Right cardiac atrium (tissue), 5 donors: ENCODE results near the gene SERPINB7. TPM values are rescaled to one million over a fixed set of nuclear protein-coding genes. Genes with fewer than 3 reads are reported as not detected.

Experiments
- ATAC-seq, 2 donors: fragments of 200-7000 bp; cut with Tn5 transposase; one replicate each; pipeline versions ENCODE4 v1.8.0 to v1.9.1; 2020; ENCODE audit warnings: moderate library complexity in 2 of 2, mild to moderate bottlenecking in 1 of 2
- DNase-seq, 3 donors: peaks; one replicate each; pipeline ENCODE4 v3.0.0-alpha.2; 2020
- H3K27ac ChIP-seq: one replicate; pipeline ENCODE4 v1.5.1; 2013; ENCODE audit warnings: mild to moderate bottlenecking, low read length, control low read depth, moderate library complexity
- H3K27me3 ChIP-seq: one replicate; pipeline ENCODE4 v1.6.1; 2013; ENCODE audit not compliant: control insufficient read depth, insufficient read depth
- H3K4me1 ChIP-seq: one replicate; pipeline ENCODE4 v1.6.1; 2013; ENCODE audit warnings: low read length; ENCODE audit not compliant: control insufficient read depth, insufficient read depth
- H3K4me3 ChIP-seq: one replicate; pipeline ENCODE4 v1.5.1; 2013; ENCODE audit warnings: low read length, control low read depth
- H3K9me3 ChIP-seq: one replicate; pipeline ENCODE4 v1.6.1; 2013; ENCODE audit warnings: low read length; ENCODE audit not compliant: control insufficient read depth
- WGBS: extraction: QIAGEN DNeasy Blood & Tissue Kit; methylation state at CpG from one replicate; pipeline ENCODE4 v1.1.7; 2013; 5-methylcytosine and 5-hydroxymethylcytosine counted together
- intact Hi-C, 4 donors: fragments of 100-400 bp; cut with DNase I; formaldehyde crosslinking; loops; one replicate each; pipeline versions ENCODE4 v1.11.0 to v1.14.0; 2022 to 2023
- polyA plus RNA-seq: library from polyadenylated mRNA; stranded (reverse); fragments of 200-250 nt; gene quantifications from one replicate; pipeline ENCODE4 v1.2.3, GENCODE V29; 2013
- total RNA-seq, 4 donors: library from RNA; stranded (reverse); fragmentation: NEBNext Ultra II Directional; extraction: Animal tissue kit (Norgen Biotek cat#: 25700); gene quantifications; one replicate each; pipeline ENCODE4 v1.2.1, GENCODE V29; 2021
- donor health status: healthy with polysubstance abuse.
- donor health status: DM: no; HTN: yes; CAD: no.
- donor health status: DM: no; HTN: no; CAD: no.
- donor health status: DM: no; HTN: yes; CAD: no; lungs with severe emphysema.
- donor health status: DM: yes; HTN: yes; CAD: no.

SERPINB7 gene
- total and polyA plus RNA-seq, 5 donors, result not detected

- no peak for ATAC-seq
- H3K4me3 ChIP-seq, result no peak overlapping the region
- H3K4me1 ChIP-seq, result no peaks in the 10 kb centered on the region
- WGBS, result 79% methylated on average over 3 of the region's 3 CpGs
- H3K27ac ChIP-seq, result no peak overlapping the region
- H3K27me3 ChIP-seq, result no peaks in the 10 kb centered on the region
- H3K9me3 ChIP-seq, result no peaks in the 10 kb centered on the region
- DNase-seq, result no peak
- intact Hi-C loops, result no loop called here
These were observed 13.4 kb downstream of the SERPINB7 start for GRCh38 chr18:63788447-63789096.

- H3K4me3 ChIP-seq, result no peak overlapping the region
- ATAC-seq (no peak), DNase-seq (no peak)
- intact Hi-C loops, result no loop called here
- H3K9me3 ChIP-seq, result no peaks in the 10 kb centered on the region
- H3K27ac ChIP-seq, result no peak overlapping the region
- H3K4me1 ChIP-seq, result no peaks in the 10 kb centered on the region
- WGBS, result 93% methylated on average over 2 of the region's 2 CpGs
- no peaks in the 10 kb centered on the region for H3K27me3 ChIP-seq
These were observed 14.1 kb downstream of the SERPINB7 start for GRCh38 chr18:63789327-63789726.

GRCh38 chr18:63795606-63796005 lies 20.4 kb downstream of the SERPINB7 start:
- intact Hi-C loops, result no loop called here
- Histone ChIP-seq H3K27me3 (no peaks in the 10 kb centered on the region), H3K4me3 (no peak overlapping the region), H3K9me3 (no peaks in the 10 kb centered on the region), H3K4me1 (no peaks in the 10 kb centered on the region), H3K27ac (no peak overlapping the region)
- ATAC-seq (no peak), DNase-seq (no peak)
- 76% methylated on average over 4 of the region's 4 CpGs for WGBS

GRCh38 chr18:63799189-63799588 lies 24.0 kb downstream of the SERPINB7 start:
- ATAC-seq, result no peak
- intact Hi-C loops, result no loop called here
- no peak overlapping the region for H3K4me3 ChIP-seq
- H3K27me3 ChIP-seq, result no peaks in the 10 kb centered on the region
- no peaks in the 10 kb centered on the region for H3K4me1 ChIP-seq
- no peaks in the 10 kb centered on the region for H3K9me3 ChIP-seq
- H3K27ac ChIP-seq, result no peak overlapping the region
- no peak for DNase-seq

DNA sequence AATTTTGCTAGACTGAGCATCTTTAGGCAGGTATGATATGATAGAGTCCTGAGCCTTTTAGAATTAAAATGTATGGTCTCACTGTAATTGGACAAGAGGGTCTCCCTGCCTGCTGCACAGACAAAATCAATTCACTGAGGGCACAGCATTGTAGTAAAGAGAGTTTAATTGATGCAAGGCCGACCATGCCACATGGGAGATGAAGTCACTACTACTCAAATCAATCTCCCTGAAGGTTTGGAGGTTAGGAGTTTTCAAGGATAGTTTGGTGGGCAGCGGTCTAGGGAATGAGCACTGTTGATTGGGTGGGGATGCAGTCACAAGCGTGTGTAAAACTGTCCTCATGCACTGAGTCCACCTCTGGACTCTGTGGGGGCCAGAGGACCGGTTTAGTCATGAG lies 26.1 kb downstream of the SERPINB7 start:
- intact Hi-C loops, result no loop called here
- Histone ChIP-seq H3K27ac (no peak overlapping the region), H3K9me3 (no peaks in the 10 kb centered on the region), H3K4me3 (no peak overlapping the region), H3K4me1 (no peaks in the 10 kb centered on the region), H3K27me3 (no peaks in the 10 kb centered on the region)
- ATAC-seq, result no peak
- no peak for DNase-seq
- 77% methylated on average over 4 of the region's 4 CpGs for WGBS

DNA sequence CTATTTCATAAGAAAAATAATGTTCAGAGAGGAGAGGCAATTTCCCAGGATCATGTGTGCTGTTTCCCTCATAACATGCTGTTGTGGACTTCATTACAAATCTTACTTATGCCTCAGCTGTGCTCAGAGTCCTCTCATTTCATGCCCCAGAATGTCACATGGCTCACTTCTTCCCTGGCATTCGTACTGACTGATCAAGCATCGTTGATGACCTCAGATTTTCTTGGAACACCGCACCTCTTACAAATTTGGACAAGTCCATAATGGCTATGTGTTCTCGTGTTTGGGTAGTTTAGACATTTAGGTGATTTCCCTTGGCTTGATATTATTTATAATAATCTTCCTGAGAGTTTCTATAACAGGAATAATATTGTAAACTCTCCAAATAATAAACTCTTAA lies 32.9 kb downstream of the SERPINB7 start:
- DNase-seq (no peak), ATAC-seq (no peak)
- intact Hi-C loops, result no loop called here
- WGBS, result 74% methylated on average over 4 of the region's 4 CpGs
- Histone ChIP-seq H3K27me3 (no peaks in the 10 kb centered on the region), H3K9me3 (no peaks in the 10 kb centered on the region), H3K27ac (no peak overlapping the region), H3K4me1 (no peaks in the 10 kb centered on the region), H3K4me3 (no peak overlapping the region)

GRCh38 chr18:63817441-63818051 lies 42.3 kb downstream of the SERPINB7 start:
- Histone ChIP-seq H3K9me3 (no peaks in the 10 kb centered on the region), H3K4me1 (no peaks in the 10 kb centered on the region), H3K27ac (no peak overlapping the region), H3K27me3 (no peaks in the 10 kb centered on the region), H3K4me3 (no peak overlapping the region)
- whole genome bisulfite sequencing, result 34% methylated on average over 1 of the region's 1 CpG
- peak in 1 of 2 donors; percentile 47 for ATAC-seq
- no peak for DNase-seq
- intact Hi-C loops, result no loop called here

GRCh38 chr18:63818212-63818611 lies 43.0 kb downstream of the SERPINB7 start:
- 36% methylated on average over 1 of the region's 1 CpG for WGBS
- no peaks in the 10 kb centered on the region for H3K27me3 ChIP-seq
- H3K27ac ChIP-seq, result no peak overlapping the region
- ATAC-seq (peak in 1 of 2 donors; percentile 24), DNase-seq (peak in 1 of 3 donors; percentile 5)
- no peaks in the 10 kb centered on the region for H3K9me3 ChIP-seq
- H3K4me3 ChIP-seq, result no peak overlapping the region
- intact Hi-C loops, result no loop called here
- H3K4me1 ChIP-seq, result no peaks in the 10 kb centered on the region

DNA sequence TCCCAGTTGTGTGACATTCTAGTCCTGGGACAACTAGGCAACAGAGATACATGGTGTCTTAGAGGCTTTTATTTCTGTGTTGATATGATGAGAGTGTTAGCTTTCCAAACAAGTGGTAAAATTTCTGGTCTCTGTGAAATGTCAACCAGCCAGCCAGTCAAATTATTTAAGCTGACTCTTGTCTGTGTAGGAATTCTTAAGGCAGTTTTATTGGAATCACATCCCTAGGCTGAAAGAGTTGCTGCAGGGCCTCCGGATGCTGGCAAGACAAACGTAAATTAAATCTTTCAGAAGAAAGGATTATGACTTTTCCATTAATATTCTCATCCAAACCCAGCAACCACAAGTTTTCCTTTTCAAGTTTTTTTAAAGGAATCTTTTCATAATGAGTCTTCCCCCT lies 44.6 kb downstream of the SERPINB7 start:
- intact Hi-C loops, result loop anchor here in 2 of 4 donors (5.0 to 10.0 kb wide), 2 partner anchors 113 to 115 kb away; no protein-coding TSS in a partner anchor
- Histone ChIP-seq H3K9me3 (no peaks in the 10 kb centered on the region), H3K4me3 (no peak overlapping the region), H3K27me3 (no peaks in the 10 kb centered on the region), H3K27ac (no peak overlapping the region), H3K4me1 (no peaks in the 10 kb centered on the region)
- WGBS, result 61% methylated on average over 2 of the region's 2 CpGs
- no peak for ATAC-seq
- no peak for DNase-seq

DNA sequence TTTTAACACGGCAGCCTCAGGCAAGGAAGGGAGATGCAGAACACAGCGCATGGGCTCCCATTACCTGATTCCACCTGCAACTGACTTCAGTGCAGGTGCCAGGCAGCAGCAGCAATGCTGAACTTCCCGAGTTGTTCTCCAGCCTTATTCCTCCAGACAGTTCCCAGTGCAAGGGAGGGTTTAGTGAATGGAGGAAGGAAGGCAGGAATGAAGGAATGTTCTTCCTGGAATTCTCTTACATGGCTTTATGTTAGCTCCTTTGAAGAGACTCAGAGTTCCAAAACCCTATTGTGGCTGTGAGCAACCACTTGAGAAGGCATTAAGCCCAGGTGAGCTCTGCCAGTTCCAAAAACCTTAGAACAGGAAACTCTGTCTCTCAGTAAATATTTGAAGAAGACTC lies 45.5 kb downstream of the SERPINB7 start:
- H3K27me3 ChIP-seq, result no peaks in the 10 kb centered on the region
- H3K27ac ChIP-seq, result no peak overlapping the region
- DNase-seq (no peak), ATAC-seq (no peak)
- intact Hi-C loops, result loop anchor here in 2 of 4 donors (5.0 to 10.0 kb wide), 2 partner anchors 112 to 114 kb away; no protein-coding TSS in a partner anchor
- H3K9me3 ChIP-seq, result no peaks in the 10 kb centered on the region
- no peak overlapping the region for H3K4me3 ChIP-seq
- no peaks in the 10 kb centered on the region for H3K4me1 ChIP-seq
- WGBS, result 89% methylated on average over 3 of the region's 3 CpGs

- ATAC-seq (no peak), DNase-seq (peak; percentile 25 to 76 (median 48))
- no peaks in the 10 kb centered on the region for H3K27me3 ChIP-seq
These were observed 48.5 kb downstream of the SERPINB7 start for GRCh38 chr18:63823516-63824219.

More at GRCh38 chr18:63823516-63824219, 48.5 kb downstream of the SERPINB7 start:
- H3K27ac ChIP-seq, result no peak overlapping the region
- WGBS, result 65% methylated on average over 10 of the region's 10 CpGs
- H3K4me3 ChIP-seq, result no peak overlapping the region
- no peaks in the 10 kb centered on the region for H3K9me3 ChIP-seq
- intact Hi-C loops, result loop anchor here in 2 of 4 donors (5.0 to 10.0 kb wide), 2 partner anchors 109 to 111 kb away; no protein-coding TSS in a partner anchor
- no peaks in the 10 kb centered on the region for H3K4me1 ChIP-seq
